GM18502 (cell line): ENCODE data around the gene PRICKLE2.

Source experiments
- ATAC-seq: cut with Tn5 transposase; IDR thresholded peaks from one replicate; pipeline ENCODE4 v1.9.1; 2021; ENCODE audit warnings: mild to moderate bottlenecking; ENCODE audit not compliant: unreplicated experiment, poor library complexity

The PRICKLE2 gene

GRCh38 chr3:64221571-64222257, 3.6 kb downstream of the PRICKLE2 start:
- no peak for ATAC-seq

- no peak for ATAC-seq
These were observed 4.9 kb downstream of the PRICKLE2 start for GRCh38 chr3:64220161-64220914.

- no peak for ATAC-seq
These were observed 6.5 kb downstream of the PRICKLE2 start for GRCh38 chr3:64218746-64219145.

GRCh38 chr3:64218329-64218728, 6.9 kb downstream of the PRICKLE2 start:
- no peak for ATAC-seq

GRCh38 chr3:64216274-64217147, 8.8 kb downstream of the PRICKLE2 start:
- no peak for ATAC-seq

- ATAC-seq: no peak
These were observed 9.7 kb downstream of the PRICKLE2 start for GRCh38 chr3:64215559-64215958.

- no peak for ATAC-seq
These were observed 10.2 kb downstream of the PRICKLE2 start for GRCh38 chr3:64215103-64215502.

DNA sequence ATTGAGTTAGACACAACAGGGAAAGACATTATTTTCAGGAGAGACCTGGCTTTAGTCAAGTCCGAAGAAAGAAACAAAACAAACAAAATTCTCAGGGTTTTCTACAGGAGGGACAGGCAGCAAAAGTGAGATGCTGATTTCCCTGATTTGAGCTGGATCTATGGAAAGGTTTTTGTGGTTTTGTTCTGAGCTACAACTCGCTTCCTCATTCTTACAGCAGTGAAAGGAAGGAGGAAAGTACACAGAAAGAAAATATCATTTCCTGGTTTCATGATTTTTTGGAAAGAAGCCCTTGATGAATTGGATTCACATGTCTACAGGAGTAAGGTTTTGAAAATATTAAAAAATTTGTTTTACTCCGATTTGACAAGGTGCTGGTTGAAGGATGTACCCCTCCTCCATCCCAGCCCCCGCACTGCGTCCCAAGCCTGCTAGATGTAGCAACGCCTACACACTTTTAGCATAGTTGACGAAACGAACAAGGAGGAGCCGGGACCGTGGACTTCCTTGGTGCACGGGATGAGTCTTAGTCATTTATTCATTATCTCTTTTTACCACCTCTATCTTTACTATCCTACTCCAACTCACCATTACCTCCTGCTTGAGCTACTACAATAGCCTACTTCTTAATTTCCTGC, 10.8 kb downstream of the PRICKLE2 start:
- ATAC-seq: no peak

DNA sequence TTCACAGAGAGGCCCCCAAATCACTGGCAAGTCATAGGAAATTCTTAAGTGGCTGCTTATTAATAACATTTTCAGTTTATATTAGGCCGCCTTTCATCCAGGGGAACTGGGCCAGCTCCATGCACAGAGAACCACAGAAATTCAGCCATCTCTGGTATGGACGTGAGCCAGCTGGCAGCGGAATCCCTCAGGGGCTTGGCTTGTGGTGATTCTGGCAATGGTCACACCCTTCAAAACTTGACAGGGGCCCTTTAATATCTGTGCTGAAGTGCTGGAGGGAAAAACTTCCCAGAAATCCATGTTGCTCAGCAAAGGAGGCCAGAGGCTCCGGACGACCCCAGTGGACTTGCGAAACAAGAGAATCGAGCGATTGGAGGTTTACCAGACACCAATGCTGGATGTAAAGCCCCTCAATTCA, 11.3 kb downstream of the PRICKLE2 start:
- ATAC-seq: no peak

- ATAC-seq: no peak
These were observed 11.9 kb downstream of the PRICKLE2 start for GRCh38 chr3:64213224-64213878.

GRCh38 chr3:64209866-64210621, 15.2 kb downstream of the PRICKLE2 start:
- no peak for ATAC-seq

GRCh38 chr3:64207289-64208080, 17.8 kb downstream of the PRICKLE2 start:
- no peak for ATAC-seq

- no peak for ATAC-seq
These were observed 21.0 kb downstream of the PRICKLE2 start for GRCh38 chr3:64203969-64204908.

GRCh38 chr3:64203216-64203615, 22.1 kb downstream of the PRICKLE2 start:
- ATAC-seq: no peak

- no peak for ATAC-seq
These were observed 25.3 kb downstream of the PRICKLE2 start for GRCh38 chr3:64199932-64200331.

DNA sequence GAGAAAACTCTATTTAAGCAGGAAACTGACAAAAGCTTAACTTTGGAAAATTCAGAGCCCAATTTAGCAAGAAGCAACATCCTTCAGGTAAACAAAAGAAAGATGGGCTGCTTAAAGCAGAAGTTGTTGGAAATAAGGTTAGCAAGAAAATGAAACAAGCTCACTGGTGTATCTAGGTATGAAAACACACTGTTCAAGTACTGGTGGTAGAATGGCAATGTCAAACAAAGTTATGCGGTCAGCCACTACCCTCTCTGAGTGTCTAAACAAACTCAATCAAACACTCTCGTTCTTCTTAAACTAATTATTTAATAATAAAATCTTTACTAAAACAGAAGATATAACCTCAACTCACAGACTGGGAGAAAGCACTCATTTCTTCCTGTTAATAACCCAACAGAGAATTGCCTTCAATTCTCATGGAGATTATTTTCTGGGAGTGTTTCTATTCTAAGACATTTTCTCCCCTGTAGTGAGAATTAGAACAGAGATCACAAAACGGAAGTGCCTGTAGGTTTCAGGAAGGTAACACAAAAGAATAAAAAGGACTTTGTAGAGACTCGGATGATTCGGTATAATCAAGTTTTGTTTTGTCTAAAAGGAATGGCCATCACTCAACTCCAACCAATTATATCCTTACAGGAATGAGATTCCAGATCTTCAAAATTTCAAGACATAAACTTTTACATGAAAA, 28.9 kb downstream of the PRICKLE2 start:
- no peak for ATAC-seq

DNA sequence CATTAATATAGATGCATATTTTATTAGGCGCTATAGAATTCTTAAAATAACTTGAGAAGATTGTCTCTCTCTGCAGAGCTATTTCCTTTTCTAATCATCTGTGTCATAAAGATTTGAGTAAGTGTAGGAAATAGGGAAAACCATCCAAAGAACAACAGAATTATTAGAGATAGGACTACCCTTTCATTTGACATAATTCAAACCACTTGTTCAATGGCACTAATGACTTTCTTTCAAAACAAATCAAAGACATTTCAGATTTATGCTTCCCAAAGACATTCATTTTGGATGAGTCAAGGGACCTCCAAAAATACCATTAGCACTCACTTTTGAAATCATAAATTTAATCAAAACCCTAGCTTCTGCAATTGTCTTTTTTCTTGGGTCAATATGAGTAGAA, 29.5 kb downstream of the PRICKLE2 start:
- no peak for ATAC-seq
